HepG2 (cell line): ENCODE results near the gene LGALS14. TPM values are rescaled to one million over a fixed set of nuclear protein-coding genes. Genes with fewer than 3 reads are reported as not detected.

Source experiments
- ATAC-seq: fragments of 200-7000 bp; cut with Tn5 transposase; 3 replicates; pipeline ENCODE4 v1.9.1; 2020; ENCODE audit warnings: mild to moderate bottlenecking, moderate library complexity
- Bru-seq: library from RNA; stranded (reverse); fragments of 400-500 nt; gene quantifications from one replicate; lab custom pipeline; 2021; lab: Mats Ljungman, UMichigan
- BruChase-seq, 2 experiments: library from RNA; stranded (reverse); fragments of 400-500 nt; gene quantifications; one replicate each; lab custom pipeline; 2021; lab: Mats Ljungman, UMichigan
- BruUV-seq: library from RNA; stranded (reverse); fragments of 400-500 nt; replicated peaks from 2 replicates; lab custom pipeline; 2021; lab: Mats Ljungman, UMichigan
- CTCF ChIA-PET: fragments of 300-600 bp; formaldehyde crosslinking; extraction: SDS; loops from one replicate; lab custom pipeline; 2021; ENCODE audit warnings: low total read pairs, inconsistent platforms, low intra/inter-chr PET ratio; lab: Yijun Ruan, JAX
- POLR2A ChIA-PET: fragments of 350-600 bp; sonication (Branson Sonifier 250); formaldehyde crosslinking; loops from one replicate; lab custom pipeline; 2020; ENCODE audit warnings: antibody characterized with exemption, inconsistent platforms; lab: Yijun Ruan, JAX
- DNase-seq: peaks from one replicate; pipeline ENCODE4 v3.0.0-alpha.2; 2015; ENCODE audit warnings: low spot score
- FAIRE-seq: peaks from 3 replicates; lab custom pipeline; 2011; peaks lifted over from hg19 to GRCh38; lab: Jason Lieb, UNC
- H2AFZ ChIP-seq: one replicate; pipeline ENCODE4 v1.6.1; 2011; ENCODE audit warnings: low read length, inconsistent platforms
- H3K27ac ChIP-seq: fragments of 300-600 bp; 3 replicates; pipeline ENCODE4 v1.8.0; 2011; ENCODE audit warnings: mixed run types, mild to moderate bottlenecking, mixed read lengths, low read length, inconsistent platforms; ENCODE audit not compliant: insufficient read depth; ENCODE audit errors: extremely low read length
- H3K27me3 ChIP-seq, 2 experiments: fragments of 200-600 bp in 1 of 2; 2 replicates in 1 of 2; 3 replicates in 1 of 2; pipeline versions ENCODE4 v1.6.0 to v1.8.0; 2011; ENCODE audit warnings: low read length in 2 of 2, mild to moderate bottlenecking in 2 of 2, moderate library complexity in 2 of 2, inconsistent platforms in 1 of 2; ENCODE audit not compliant: insufficient read depth in 2 of 2, control insufficient read depth in 1 of 2
- H3K36me3 ChIP-seq, 2 experiments: fragments of 200-600 bp in 1 of 2; replicated peaks in 1 of 2; 2 replicates in 1 of 2; 3 replicates in 1 of 2; pipeline versions ENCODE4 v1.5.1 to v1.8.0; 2011; ENCODE audit warnings: low read length in 2 of 2, inconsistent platforms in 1 of 2; ENCODE audit not compliant: insufficient read depth in 2 of 2, control insufficient read depth in 1 of 2
- H3K4me1 ChIP-seq: 2 replicates; pipeline ENCODE4 v1.5.1; 2012; ENCODE audit warnings: low read length, inconsistent platforms; ENCODE audit not compliant: insufficient read depth
- H3K4me2 ChIP-seq: 2 replicates; pipeline ENCODE4 v1.6.0; 2011; ENCODE audit warnings: low read depth, low read length, inconsistent platforms
- H3K4me3 ChIP-seq, 3 experiments: fragments of 200-600 bp in 1 of 3; sonication (generic), shearing (Covaris generic) in 1 of 3; replicated peaks in 1 of 3; 2 replicates each; pipeline ENCODE4 v1.5.1; 2011 to 2016; ENCODE audit warnings: low read length in 3 of 3, inconsistent platforms in 2 of 3, low read depth in 2 of 3, mild to moderate bottlenecking in 2 of 3, control low read depth in 1 of 3, mixed read lengths in 1 of 3; ENCODE audit not compliant: insufficient read depth in 1 of 3
- H3K79me2 ChIP-seq: one replicate; pipeline ENCODE4 v1.6.1; 2011; ENCODE audit warnings: low read length, inconsistent platforms; ENCODE audit not compliant: insufficient read depth
- H3K9ac ChIP-seq: 2 replicates; pipeline ENCODE4 v1.6.0; 2011; ENCODE audit warnings: mild to moderate bottlenecking, low read depth, low read length, inconsistent platforms; ENCODE audit not compliant: insufficient read depth
- H3K9me3 ChIP-seq: 2 replicates; pipeline ENCODE4 v1.5.1; 2012; ENCODE audit warnings: mild to moderate bottlenecking, low read length
- H4K20me1 ChIP-seq: 2 replicates; pipeline ENCODE4 v1.6.0; 2011; ENCODE audit warnings: inconsistent platforms, mild to moderate bottlenecking, low read length, moderate library complexity; ENCODE audit not compliant: insufficient read depth
- CENPX ChIP-seq: sonication (generic); formaldehyde crosslinking; IDR thresholded peaks from 2 replicates; pipeline ENCODE4 v1.9.0; 2021; ENCODE audit warnings: mild to moderate bottlenecking, missing genetic modification reagents, moderate library complexity
- LCORL ChIP-seq, 2 experiments: fragments of 450-650 bp in 1 of 2; sonication (generic) in 1 of 2; formaldehyde crosslinking in 1 of 2; IDR thresholded peaks; 2 replicates each; pipeline versions ENCODE4 v1.5.0 to v1.6.1; 2017 to 2020; ENCODE audit warnings: antibody characterized with exemption in 1 of 2, missing genetic modification reagents in 1 of 2
- NFAT5 ChIP-seq: sonication (generic); formaldehyde crosslinking; IDR thresholded peaks from 2 replicates; pipeline ENCODE4 v1.4.0; 2020; ENCODE audit warnings: missing genetic modification reagents
- RNF2 ChIP-seq: fragments of 450-650 bp; conservative IDR thresholded peaks from 2 replicates; pipeline ENCODE4 v1.6.1; 2016; ENCODE audit warnings: low read depth
- TERF1 ChIP-seq: sonication (generic); formaldehyde crosslinking; IDR thresholded peaks from 2 replicates; pipeline ENCODE4 v1.8.0; 2022; ENCODE audit warnings: mild to moderate bottlenecking, missing genetic modification reagents, moderate library complexity
- ZMYM3 ChIP-seq: sonication (generic); formaldehyde crosslinking; IDR thresholded peaks from 2 replicates; pipeline ENCODE4 v1.5.1; 2020; ENCODE audit warnings: mild to moderate bottlenecking, missing genetic modification reagents
- ZNF792 ChIP-seq: IDR thresholded peaks from 2 replicates; pipeline ENCODE4 v1.6.1; 2016
- ZNF891 ChIP-seq: sonication (generic); formaldehyde crosslinking; IDR thresholded peaks from 2 replicates; pipeline ENCODE4 v1.5.0; 2020; ENCODE audit warnings: mild to moderate bottlenecking, missing genetic modification reagents
- WGBS: methylation state at CpG from one replicate; pipeline ENCODE4 v1.1.6; 2017; ENCODE audit warnings: low lambda C conversion rate; 5-methylcytosine and 5-hydroxymethylcytosine counted together
- in situ Hi-C: cut with HindIII; loops from 2 replicates; pipeline ENCODE4 v1.10.0; 2017; ENCODE audit warnings: low pct_unique_long_range_greater_than_20kb; ENCODE audit not compliant: extremely low pct_ligation_motif_present
- intact Hi-C: fragments of 100-400 bp; cut with micrococcal nuclease; formaldehyde crosslinking; loops from one replicate; pipeline ENCODE4 v1.10.0; 2022; ENCODE audit not compliant: unreplicated experiment
- long read RNA-seq, 2 experiments: library from RNA in 1 of 2; library from polyadenylated mRNA in 1 of 2; stranded (forward) in 1 of 2; unstranded in 1 of 2; transcript quantifications; one replicate each; pipeline ENCODE4 v2.0.0, GENCODE V29; 2019 to 2022
- polyA minus RNA-seq, 3 experiments: library from RNA; depleted of rRNA, polyadenylated mRNA; stranded (reverse); fragments of >200 nt; gene quantifications; 2 replicates each; pipeline ENCODE4 v1.2.3, GENCODE V29; 2011; ENCODE audit warnings: low replicate concordance in 1 of 3
- polyA plus RNA-seq, 8 experiments: library from polyadenylated mRNA; depleted of rRNA in 3 of 8; stranded (reverse) in 7 of 8; unstranded in 1 of 8; fragments of >200 nt; fragmentation: Illumina TruSeq in 4 of 8; extraction: Trizol in 4 of 8; gene quantifications; 2 replicates each; pipeline versions ENCODE4 v1.2.1 to v1.2.3, GENCODE V29; 2011 to 2016; ENCODE audit warnings: low read depth in 4 of 8, missing spikeins in 1 of 8, mixed read lengths in 1 of 8; ENCODE audit not compliant: insufficient read depth in 1 of 8
- total RNA-seq, 5 experiments: library from RNA; depleted of rRNA; stranded (reverse); fragments of >200 nt; fragmentation: Illumina TruSeq; extraction: Trizol; gene quantifications; 2 replicates each; pipeline ENCODE4 v1.2.3, GENCODE V29; 2016; ENCODE audit warnings: low read depth in 1 of 5

LGALS14 gene
- total RNA-seq (2016; rRNA removed; fragmentation: Illumina TruSeq; extraction: Trizol) (not detected in 2 replicates), polyA plus RNA-seq (2011; rRNA removed) (not detected in 2 replicates), polyA minus RNA-seq (2011; rRNA and poly(A)+ RNA removed; ENCODE audit: low replicate concordance) (not detected in 2 replicates), Bru-seq, nascent RNA (not detected), BruChase-seq, experiment 1, labeled RNA remaining after a 6-hour chase (not detected), BruChase-seq, experiment 2, labeled RNA remaining after a 2-hour chase (not detected)
- total RNA-seq (2016; cell fraction: cytosol; rRNA removed; fragmentation: Illumina TruSeq; extraction: Trizol; ENCODE audit: low read depth), result not detected in 2 replicates
- not detected in 2 replicates for total RNA-seq (2016; cell fraction: insoluble cytoplasmic fraction; rRNA removed; fragmentation: Illumina TruSeq; extraction: Trizol)
- not detected in 2 replicates for total RNA-seq (2016; cell fraction: membrane; rRNA removed; fragmentation: Illumina TruSeq; extraction: Trizol)
- total RNA-seq (2016; cell fraction: nucleus; rRNA removed; fragmentation: Illumina TruSeq; extraction: Trizol), result not detected in 2 replicates
- not detected in 2 replicates for polyA plus RNA-seq (2011; cell fraction: cytosol; rRNA removed)
- not detected in 2 replicates for polyA plus RNA-seq (2011; cell fraction: nucleus; rRNA removed)
- 0.53 and 2.3 TPM in 2 replicates for polyA plus RNA-seq (2012)
- not detected in 2 replicates for polyA plus RNA-seq (2016; cell fraction: cytosol; fragmentation: Illumina TruSeq; extraction: Trizol; ENCODE audit: low read depth)
- not detected in 2 replicates for polyA plus RNA-seq (2016; cell fraction: insoluble cytoplasmic fraction; fragmentation: Illumina TruSeq; extraction: Trizol; ENCODE audit: low read depth)
- not detected in 2 replicates for polyA plus RNA-seq (2016; cell fraction: membrane; fragmentation: Illumina TruSeq; extraction: Trizol; ENCODE audit: low read depth)
- polyA plus RNA-seq (2016; cell fraction: nucleus; fragmentation: Illumina TruSeq; extraction: Trizol; ENCODE audit: insufficient read depth, low read depth), result not detected in 2 replicates
- polyA minus RNA-seq (2011; cell fraction: cytosol; rRNA and poly(A)+ RNA removed), result not detected in 2 replicates
- polyA minus RNA-seq (2011; cell fraction: nucleus; rRNA and poly(A)+ RNA removed), result not detected in 2 replicates
- long read RNA-seq, experiment 1, result 0 reads
- long read RNA-seq, experiment 2, result 0 reads

- no peak within 1 kb of the TSS for H3K4me2 ChIP-seq
- H3K4me1 ChIP-seq, result peaks cover 15% of the 10 kb centered on the region
- ChIA-PET CTCF (no interaction called here), POLR2A (no interaction called here)
- H3K36me3 ChIP-seq, result no peaks in the 10 kb centered on the region
- intact Hi-C loops, result no loop called here
- 22% methylated on average over 6 of the region's 6 CpGs for WGBS
- H3K9me3 ChIP-seq, result no peaks in the 10 kb centered on the region
- no peak within 1 kb of the TSS for H2AFZ ChIP-seq
- H3K27ac ChIP-seq, result no peak within 1 kb of the TSS
- H3K27me3 ChIP-seq, result peaks cover 0 to 2% of the 10 kb centered on the region in 2 experiments; a peak in 2 of 5 replicates
- DNase-seq (no peak), ATAC-seq (no peak), FAIRE-seq (no peak)
- H3K4me3 ChIP-seq, result no peak within 1 kb of the TSS
- no peaks in the 10 kb centered on the region for H3K79me2 ChIP-seq
- BruUV-seq, result no TSS peak
- in situ Hi-C loops, result no loop called here
- TF ChIP-seq ZMYM3, result no peak
- no peak for TF ChIP-seq RNF2
- TF ChIP-seq ZNF891, result no peak
- TF ChIP-seq ZNF792 (CRISPR knock-in tag), result no peak
- TF ChIP-seq NFAT5 (CRISPR knock-in tag), result no peak
- 0 out of 2 replicates have a peak, but pooled peaks have one; percentile 47 for TF ChIP-seq LCORL (IDR thresholded peaks at IDR 0.05)
- TF ChIP-seq LCORL (CRISPR knock-in tag; IDR thresholded peaks at IDR 0.05), result no peak
- TF ChIP-seq CENPX, result no peak
- no peak for TF ChIP-seq TERF1 (CRISPR knock-in tag)
- H3K9ac ChIP-seq, result no peak within 1 kb of the TSS
- H4K20me1 ChIP-seq, result no peaks in the 10 kb centered on the region
Measured at GRCh38 chr19:39704181-39705044, at the start of gene LGALS14. LGALS14 (plus strand) TSS chr19:39704481; CDS start chr19:39704529, 48 bp downstream.
